IMR-90 (cell line): Measurements from ENCODE around the gene TFAP2B. TPM values are rescaled to one million over a fixed set of nuclear protein-coding genes. Genes with fewer than 3 reads are reported as not detected.

Source experiments
- ATAC-seq: fragments of 200-7000 bp; cut with Tn5 transposase; 2 replicates; pipeline ENCODE4 v1.9.1; 2020; ENCODE audit warnings: low read depth, mild to moderate bottlenecking, moderate library complexity
- BruUV-seq: library from RNA; stranded (reverse); fragments of 400-500 nt; replicated peaks from 2 replicates; lab custom pipeline; 2021; lab: Mats Ljungman, UMichigan
- CTCF ChIA-PET: fragments of 300-600 bp; formaldehyde crosslinking; extraction: SDS; loops from one replicate; lab custom pipeline; 2021; ENCODE audit warnings: antibody characterized with exemption; lab: Yijun Ruan, JAX
- POLR2A ChIA-PET: fragments of 300-600 bp; sonication (Branson Sonifier 250); formaldehyde crosslinking; loops from one replicate; lab custom pipeline; 2022; ENCODE audit warnings: antibody characterized with exemption; ENCODE audit not compliant: unreplicated experiment; lab: Charles Lee
- DNase-seq: peaks from one replicate; pipeline ENCODE4 v3.0.0; 2013
- H2AFZ ChIP-seq: replicated peaks from 2 replicates; pipeline ENCODE3; 2013; ENCODE audit warnings: low read length, mild to moderate bottlenecking; ENCODE audit not compliant: poor library complexity
- H2AK5ac ChIP-seq: 2 replicates; pipeline ENCODE4 v1.6.1; 2013; ENCODE audit warnings: low read depth, low read length, inconsistent platforms
- H2AK9ac ChIP-seq: replicated peaks from 2 replicates; pipeline ENCODE3; 2013; ENCODE audit warnings: mild to moderate bottlenecking, low read depth, low read length, moderate library complexity; ENCODE audit not compliant: poor library complexity
- H2BK120ac ChIP-seq: 2 replicates; pipeline ENCODE4 v1.6.1; 2013; ENCODE audit warnings: low read depth, low read length, inconsistent platforms
- H2BK15ac ChIP-seq: 3 replicates; pipeline ENCODE4 v1.6.1; 2013; ENCODE audit warnings: low read depth, low read length, inconsistent platforms
- H2BK20ac ChIP-seq: 2 replicates; pipeline ENCODE4 v1.6.1; 2013; ENCODE audit warnings: low read depth, mild to moderate bottlenecking, inconsistent platforms, low read length, moderate library complexity
- H2BK5ac ChIP-seq: 2 replicates; pipeline ENCODE4 v1.6.1; 2013; ENCODE audit warnings: mild to moderate bottlenecking, low read depth, low read length, inconsistent platforms; ENCODE audit not compliant: poor library complexity, severe bottlenecking
- H3K14ac ChIP-seq: replicated peaks from 2 replicates; pipeline ENCODE4 v1.6.1; 2013; ENCODE audit warnings: low read depth, low read length, inconsistent platforms
- H3K18ac ChIP-seq: 2 replicates; pipeline ENCODE4 v1.6.1; 2013; ENCODE audit warnings: low read depth, low read length, control low read depth
- H3K23ac ChIP-seq: 2 replicates; pipeline ENCODE4 v1.6.1; 2013; ENCODE audit warnings: low read depth, low read length, inconsistent platforms
- H3K27ac ChIP-seq: 2 replicates; pipeline ENCODE4 v1.5.1; 2013; ENCODE audit warnings: mild to moderate bottlenecking, control low read depth, low read length; ENCODE audit not compliant: insufficient read depth
- H3K27me3 ChIP-seq: 2 replicates; pipeline ENCODE4 v1.6.1; 2013; ENCODE audit warnings: low read length; ENCODE audit not compliant: control insufficient read depth, insufficient read depth
- H3K36me3 ChIP-seq: 2 replicates; pipeline ENCODE4 v1.6.1; 2013; ENCODE audit warnings: low read length, mixed read lengths; ENCODE audit not compliant: control insufficient read depth, insufficient read depth
- H3K4ac ChIP-seq: 2 replicates; pipeline ENCODE4 v1.6.1; 2013; ENCODE audit warnings: low read depth, low read length, inconsistent platforms
- H3K4me1 ChIP-seq: 2 replicates; pipeline ENCODE4 v1.6.1; 2013; ENCODE audit warnings: low read length, mixed read lengths; ENCODE audit not compliant: control insufficient read depth, insufficient read depth
- H3K4me2 ChIP-seq: 2 replicates; pipeline ENCODE4 v1.6.1; 2013; ENCODE audit warnings: low read depth, mild to moderate bottlenecking, control low read depth, low read length, moderate library complexity
- H3K4me3 ChIP-seq: 2 replicates; pipeline ENCODE4 v1.5.1; 2013; ENCODE audit warnings: low read depth, mild to moderate bottlenecking, control low read depth, low read length, moderate library complexity; ENCODE audit not compliant: insufficient read depth
- H3K56ac ChIP-seq: 2 replicates; pipeline ENCODE4 v1.6.1; 2013; ENCODE audit warnings: low read length, inconsistent platforms; ENCODE audit not compliant: insufficient read depth; ENCODE audit errors: extremely low read depth
- H3K79me1 ChIP-seq, 2 experiments: 2 replicates each; pipeline ENCODE4 v1.6.1; 2013; ENCODE audit warnings: low read length in 2 of 2, inconsistent platforms in 1 of 2, low read depth in 1 of 2
- H3K9ac ChIP-seq: 2 replicates; pipeline ENCODE4 v1.6.1; 2013; ENCODE audit warnings: low read depth, low read length, control low read depth
- H3K9me1 ChIP-seq: 2 replicates; pipeline ENCODE4 v1.6.1; 2013; ENCODE audit warnings: low read length, inconsistent platforms; ENCODE audit not compliant: insufficient read depth
- H3K9me3 ChIP-seq: 2 replicates; pipeline ENCODE4 v1.6.1; 2013; ENCODE audit warnings: low read length; ENCODE audit not compliant: control insufficient read depth, insufficient read depth
- H4K20me1 ChIP-seq: 2 replicates; pipeline ENCODE4 v1.6.1; 2013; ENCODE audit warnings: low read length, inconsistent platforms; ENCODE audit not compliant: insufficient read depth
- H4K5ac ChIP-seq: 2 replicates; pipeline ENCODE4 v1.6.1; 2013; ENCODE audit warnings: mild to moderate bottlenecking, low read depth, low read length, control low read depth
- H4K8ac ChIP-seq, 2 experiments: 2 replicates each; pipeline ENCODE4 v1.6.1; 2013; ENCODE audit warnings: low read depth in 2 of 2, low read length in 2 of 2, control low read depth in 1 of 2, inconsistent platforms in 1 of 2
- H4K91ac ChIP-seq: 2 replicates; pipeline ENCODE4 v1.6.1; 2013; ENCODE audit warnings: low read depth, low read length, inconsistent platforms; ENCODE audit not compliant: insufficient read depth
- BHLHE40 ChIP-seq: fragments of 150-350 bp; IDR thresholded peaks from 2 replicates; pipeline ENCODE4 v1.6.1; 2016; ENCODE audit warnings: mild to moderate bottlenecking, low read depth, low read length
- CEBPB ChIP-seq: IDR thresholded peaks from 2 replicates; pipeline ENCODE4 v1.6.1; 2012; ENCODE audit warnings: low read depth, low read length, improper control_type of control experiment
- ELK1 ChIP-seq: fragments of 150-350 bp; IDR thresholded peaks from 2 replicates; pipeline ENCODE4 v1.6.1; 2016; ENCODE audit warnings: low read depth, mild to moderate bottlenecking, low read length, moderate library complexity, borderline replicate concordance
- FOS ChIP-seq: fragments of 150-350 bp; IDR thresholded peaks from 2 replicates; pipeline ENCODE4 v1.6.1; 2016; ENCODE audit warnings: low read depth, low read length
- MAFK ChIP-seq: IDR thresholded peaks from 2 replicates; pipeline ENCODE4 v1.6.1; 2012; ENCODE audit warnings: low read depth, low read length, improper control_type of control experiment
- MAZ ChIP-seq: IDR thresholded peaks from 2 replicates; pipeline ENCODE4 v1.6.1; 2012; ENCODE audit warnings: low read depth, mild to moderate bottlenecking, low read length, improper control_type of control experiment, moderate library complexity, borderline replicate concordance
- MXI1 ChIP-seq: IDR thresholded peaks from 2 replicates; pipeline ENCODE4 v1.6.1; 2012; ENCODE audit warnings: low read depth, mild to moderate bottlenecking, low read length, moderate library complexity, borderline replicate concordance
- NFE2L2 ChIP-seq: fragments of 150-350 bp; IDR thresholded peaks from 2 replicates; pipeline ENCODE4 v1.6.1; 2016; ENCODE audit warnings: low read depth, mild to moderate bottlenecking, low read length
- RAD21 ChIP-seq: IDR thresholded peaks from 2 replicates; pipeline ENCODE4 v1.6.1; 2012; ENCODE audit warnings: low read length, improper control_type of control experiment
- RFX5 ChIP-seq: IDR thresholded peaks from 2 replicates; pipeline ENCODE4 v1.8.0; 2012; ENCODE audit warnings: low read depth, mild to moderate bottlenecking, low read length, moderate library complexity
- SMC3 ChIP-seq: fragments of 150-350 bp; IDR thresholded peaks from 2 replicates; pipeline ENCODE4 v1.6.1; 2016; ENCODE audit warnings: low read depth, mild to moderate bottlenecking, antibody characterized with exemption, low read length, moderate library complexity
- WGBS, 2 experiments: methylation state at CpG; one replicate each; pipeline versions ENCODE4 v1.1.5 to v1.1.7; 2013; ENCODE audit warnings: missing lambda C conversion rate in 2 of 2; ENCODE audit not compliant: insufficient read length in 1 of 2; ENCODE audit errors: extremely low coverage in 2 of 2; 5-methylcytosine and 5-hydroxymethylcytosine counted together
- dilution Hi-C: fragments of 300-500 bp; cut with HindIII; formaldehyde crosslinking; loops from one replicate; pipeline ENCODE4 v1.14.3; 2018; ENCODE audit warnings: low sequenced_read_pairs; ENCODE audit not compliant: unreplicated experiment
- in situ Hi-C: fragments of 300-500 bp; cut with MboI; formaldehyde crosslinking; loops from 3 replicates; pipeline ENCODE4 v1.14.3; 2019; ENCODE audit warnings: low sequenced_read_pairs, inconsistent platforms, mixed read lengths
- intact Hi-C: fragments of 100-400 bp; cut with micrococcal nuclease; formaldehyde crosslinking; loops from 2 replicates; pipeline ENCODE4 v1.10.0; 2022
- polyA plus RNA-seq, 3 experiments: library from polyadenylated mRNA; depleted of rRNA; stranded (reverse); fragments of >200 nt; gene quantifications; 2 replicates each; pipeline ENCODE4 v1.2.3, GENCODE V29; 2012; ENCODE audit warnings: low replicate concordance in 1 of 3
- total RNA-seq: library from RNA; depleted of rRNA; stranded (reverse); fragments of >200 nt; gene quantifications from 2 replicates; pipeline ENCODE4 v1.2.3, GENCODE V29; 2012
- TF ChIP-seq, protein P1 (sequence below): conservative IDR thresholded peaks from 2 replicates; pipeline ENCODE4 v1.5.1; 2012; ENCODE audit warnings: mild to moderate bottlenecking, low read depth, low read length, improper control_type of control experiment

TFAP2B gene
- total and polyA plus RNA-seq, 2 of the 4 experiments (the other 2 are of a cell fraction), result not detected

GRCh38 chr6:50817646-50817950, 1.1 kb upstream of the TFAP2B start:
- H3K23ac ChIP-seq, result no peak overlapping the region
- H3K9ac ChIP-seq, result no peak overlapping the region
- H3K79me1 ChIP-seq, result no peaks in the 10 kb centered on the region
- H4K91ac ChIP-seq, result no peak overlapping the region
- ChIA-PET POLR2A (no interaction called here), CTCF (no interaction called here)
- H3K4ac ChIP-seq, result no peak overlapping the region
- H2AK5ac ChIP-seq, result no peak overlapping the region
- H3K14ac ChIP-seq, result no peak overlapping the region
- H4K8ac ChIP-seq, result no peak overlapping the region
- H4K20me1 ChIP-seq, result no peaks in the 10 kb centered on the region
- H3K4me2 ChIP-seq, result no peak overlapping the region
- no peak overlapping the region for H2AK9ac ChIP-seq
- in situ Hi-C loops, result loop anchor here (25.0 kb wide), 1 partner anchor 1195 kb away; no protein-coding TSS in a partner anchor
- H2BK120ac ChIP-seq, result no peak overlapping the region
- H3K9me3 ChIP-seq, result no peaks in the 10 kb centered on the region; the same call in 1 of the 2 replicates
- ATAC-seq (no peak), DNase-seq (no peak)
- H4K5ac ChIP-seq, result no peak overlapping the region
- peaks cover 42% of the 10 kb centered on the region for H3K27me3 ChIP-seq
- no CpG with 5 or more reads among the region's 2 CpGs for WGBS, 2 experiments
- no peak overlapping the region for H2BK5ac ChIP-seq
- no peak overlapping the region for H3K56ac ChIP-seq
- no peak for TF ChIP-seq RAD21
- no peak for TF ChIP-seq MAZ
- no peak for TF ChIP-seq MAFK
- no peak for TF ChIP-seq FOS
- TF ChIP-seq, protein P1, sequence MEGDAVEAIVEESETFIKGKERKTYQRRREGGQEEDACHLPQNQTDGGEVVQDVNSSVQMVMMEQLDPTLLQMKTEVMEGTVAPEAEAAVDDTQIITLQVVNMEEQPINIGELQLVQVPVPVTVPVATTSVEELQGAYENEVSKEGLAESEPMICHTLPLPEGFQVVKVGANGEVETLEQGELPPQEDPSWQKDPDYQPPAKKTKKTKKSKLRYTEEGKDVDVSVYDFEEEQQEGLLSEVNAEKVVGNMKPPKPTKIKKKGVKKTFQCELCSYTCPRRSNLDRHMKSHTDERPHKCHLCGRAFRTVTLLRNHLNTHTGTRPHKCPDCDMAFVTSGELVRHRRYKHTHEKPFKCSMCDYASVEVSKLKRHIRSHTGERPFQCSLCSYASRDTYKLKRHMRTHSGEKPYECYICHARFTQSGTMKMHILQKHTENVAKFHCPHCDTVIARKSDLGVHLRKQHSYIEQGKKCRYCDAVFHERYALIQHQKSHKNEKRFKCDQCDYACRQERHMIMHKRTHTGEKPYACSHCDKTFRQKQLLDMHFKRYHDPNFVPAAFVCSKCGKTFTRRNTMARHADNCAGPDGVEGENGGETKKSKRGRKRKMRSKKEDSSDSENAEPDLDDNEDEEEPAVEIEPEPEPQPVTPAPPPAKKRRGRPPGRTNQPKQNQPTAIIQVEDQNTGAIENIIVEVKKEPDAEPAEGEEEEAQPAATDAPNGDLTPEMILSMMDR, result no peak
- no peak for TF ChIP-seq BHLHE40
- no peak for TF ChIP-seq MXI1
- TF ChIP-seq RFX5, result no peak
- TF ChIP-seq SMC3, result no peak
- no peak for TF ChIP-seq ELK1
- TF ChIP-seq CEBPB, result no peak
- no peak for TF ChIP-seq NFE2L2
- H2AFZ ChIP-seq, result no peak overlapping the region
- intact Hi-C loops, result loop anchor here (10.0 kb wide), 1 partner anchor 1037 kb away; no protein-coding TSS in a partner anchor
- H3K9me1 ChIP-seq, result no peaks in the 10 kb centered on the region
- no peak overlapping the region for H3K4me3 ChIP-seq
- H2BK15ac ChIP-seq, result no peak overlapping the region
- H3K36me3 ChIP-seq, result no peaks in the 10 kb centered on the region
- H3K4me1 ChIP-seq, result no peaks in the 10 kb centered on the region
- dilution Hi-C loops, result no loop called here
- no peak overlapping the region for H3K27ac ChIP-seq
- BruUV-seq, result no TSS peak
- H2BK20ac ChIP-seq, result no peak overlapping the region
- H3K18ac ChIP-seq, result no peak overlapping the region
